T-helper 17 cell (primary cell): ENCODE results near the gene CD4. TPM values are rescaled to one million over a fixed set of nuclear protein-coding genes. Genes with fewer than 3 reads are reported as not detected.
A peak's percentile ranks its signal among the peaks of the same experiment; 100 is the strongest.

Experiments
- ATAC-seq: fragments of 150-1000 bp; cut with Tn5 transposase; 2 replicates; pipeline ENCODE4 v1.10.0; 2021; ENCODE audit warnings: mild to moderate bottlenecking, moderate library complexity
- DNase-seq, 3 donors: peaks; one replicate each; pipeline versions ENCODE4 v3.0.0 to v3.0.0-alpha.2; 2020 to 2021
- H3K9me3 ChIP-seq: one replicate; pipeline ENCODE4 v1.7.0; 2013; ENCODE audit warnings: low read length, mild to moderate bottlenecking; ENCODE audit not compliant: control insufficient read depth, poor library complexity, severe bottlenecking
- H3K27ac Mint-ChIP-seq: one replicate; pipeline ENCODE4 v1.8.0; 2022; ENCODE audit warnings: mild to moderate bottlenecking, moderate library complexity, mixed read lengths
- H3K27me3 Mint-ChIP-seq: one replicate; pipeline ENCODE4 v1.8.0; 2022; ENCODE audit warnings: mixed read lengths
- H3K36me3 Mint-ChIP-seq: one replicate; pipeline ENCODE4 v1.8.0; 2022; ENCODE audit warnings: low read depth, mixed read lengths
- H3K4me1 Mint-ChIP-seq: one replicate; pipeline ENCODE4 v1.8.0; 2022; ENCODE audit warnings: mild to moderate bottlenecking, mixed read lengths
- H3K4me3 Mint-ChIP-seq: one replicate; pipeline ENCODE4 v1.8.0; 2022; ENCODE audit warnings: mild to moderate bottlenecking, moderate library complexity, mixed read lengths
- total RNA-seq, 4 donors: library from RNA in 2 of 4; stranded (reverse) in 2 of 4; gene quantifications; one replicate each; pipeline ENCODE4 v1.2.3 and lab custom pipeline; 2022 to 2026

CD4 gene
- total RNA-seq, 2 donors from 2014 or later: 187 to 205 TPM

GRCh38 chr12:6850796-6851152 is 61.4 kb downstream of the CD4 start:
- peak overlapping the region; percentile 94 for H3K27ac Mint-ChIP-seq
- no peaks in the 10 kb centered on the region for H3K9me3 ChIP-seq
- no peaks in the 10 kb centered on the region for H3K27me3 Mint-ChIP-seq
- no peak for ATAC-seq
- H3K4me1 Mint-ChIP-seq: peaks cover 31% of the 10 kb centered on the region
- DNase-seq: no peak
- H3K4me3 Mint-ChIP-seq: peak overlapping the region; percentile 28
- H3K36me3 Mint-ChIP-seq: no peaks in the 10 kb centered on the region

- Mint-ChIP-seq H3K4me3 (peak within 1 kb of the TSS; percentile 95), H3K27ac (peak within 1 kb of the TSS; percentile 94), H3K4me1 (peaks cover 31% of the 10 kb centered on the region), H3K36me3 (no peaks in the 10 kb centered on the region), H3K27me3 (no peaks in the 10 kb centered on the region)
- ATAC-seq: peak; percentile 55
- H3K9me3 ChIP-seq: no peaks in the 10 kb centered on the region
- DNase-seq: peak; percentile 79 to 84 (median 83)
Measured at GRCh38 chr12:6851153-6851920, 62.0 kb downstream of the CD4 start, which contains the start of gene CDCA3. Gene CDCA3, minus strand, starts transcription at chr12:6851286. Its CDS starts 334 bp downstream, at chr12:6850952.

DNA sequence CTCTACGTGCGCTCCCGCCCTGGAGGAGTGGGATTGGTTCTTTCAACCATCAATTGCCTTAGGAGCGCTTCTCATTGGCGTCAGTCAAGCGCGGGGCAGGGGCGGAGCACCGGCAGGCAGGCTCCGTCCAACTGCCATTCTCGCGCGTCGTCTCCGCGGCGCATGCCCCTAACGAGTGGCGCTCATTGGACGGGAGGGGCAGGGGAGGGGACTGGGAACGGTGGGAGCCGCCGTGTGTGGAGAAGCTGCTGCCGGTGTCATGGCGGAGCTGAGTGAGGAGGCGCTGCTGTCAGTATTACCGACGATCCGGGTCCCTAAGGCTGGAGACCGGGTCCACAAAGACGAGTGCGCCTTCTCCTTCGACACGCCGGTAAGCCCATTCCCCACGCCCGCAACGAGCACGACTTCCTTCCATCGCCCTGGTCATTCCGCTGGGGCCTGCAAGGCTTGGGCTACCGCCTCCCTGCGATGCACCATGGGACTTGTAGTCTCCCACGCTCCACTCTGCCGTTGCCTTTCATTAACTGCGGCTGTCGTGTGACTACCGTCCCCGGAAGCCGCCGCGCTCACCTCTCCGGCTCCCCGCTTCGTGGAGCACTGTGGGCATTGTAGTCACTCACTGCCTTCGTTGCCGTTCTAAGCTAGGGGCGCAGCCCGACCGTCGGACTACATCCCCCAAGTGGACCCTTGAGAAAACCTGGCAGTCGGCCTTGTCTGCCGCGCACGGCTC is 62.8 kb downstream of the CD4 start, which contains the start of gene USP5:
USP5 (plus strand) TSS at position 230 of the 730 bp plus-strand sequence; CDS start at position 260, 30 bp downstream.
- no peaks in the 10 kb centered on the region for H3K9me3 ChIP-seq
- Mint-ChIP-seq H3K4me1 (peaks cover 31% of the 10 kb centered on the region), H3K27me3 (no peaks in the 10 kb centered on the region), H3K36me3 (no peaks in the 10 kb centered on the region), H3K27ac (peak within 1 kb of the TSS; percentile 94), H3K4me3 (peak within 1 kb of the TSS; percentile 95)
- peak; percentile 94 to 97 (median 97) for DNase-seq
- ATAC-seq: peak; percentile 81

- peak overlapping the region; percentile 94 for H3K27ac Mint-ChIP-seq
- peaks cover 5% of the 10 kb centered on the region for H3K36me3 Mint-ChIP-seq
- H3K4me3 Mint-ChIP-seq: peak overlapping the region; percentile 95
- peaks cover 28% of the 10 kb centered on the region for H3K4me1 Mint-ChIP-seq
- ATAC-seq (peak; percentile 4), DNase-seq (peak; percentile 42 to 60 (median 45))
- no peaks in the 10 kb centered on the region for H3K9me3 ChIP-seq
- no peaks in the 10 kb centered on the region for H3K27me3 Mint-ChIP-seq
Measured at GRCh38 chr12:6852651-6853354, 63.5 kb downstream of the CD4 start.

GRCh38 chr12:6853626-6854025 is 64.3 kb downstream of the CD4 start:
- no peaks in the 10 kb centered on the region for H3K9me3 ChIP-seq
- ATAC-seq: no peak
- peak overlapping the region; percentile 95 for H3K4me3 Mint-ChIP-seq
- no peaks in the 10 kb centered on the region for H3K27me3 Mint-ChIP-seq
- H3K36me3 Mint-ChIP-seq: peaks cover 5% of the 10 kb centered on the region
- DNase-seq: no peak
- H3K27ac Mint-ChIP-seq: peak overlapping the region; percentile 94
- peaks cover 28% of the 10 kb centered on the region for H3K4me1 Mint-ChIP-seq

- DNase-seq (no peak), ATAC-seq (no peak)
- Mint-ChIP-seq H3K4me1 (peaks cover 28% of the 10 kb centered on the region), H3K4me3 (no peak overlapping the region), H3K27me3 (no peaks in the 10 kb centered on the region), H3K36me3 (peaks cover 5% of the 10 kb centered on the region), H3K27ac (peak overlapping the region; percentile 94)
- H3K9me3 ChIP-seq: no peaks in the 10 kb centered on the region
Measured at GRCh38 chr12:6854036-6854435, 64.7 kb downstream of the CD4 start.

DNA sequence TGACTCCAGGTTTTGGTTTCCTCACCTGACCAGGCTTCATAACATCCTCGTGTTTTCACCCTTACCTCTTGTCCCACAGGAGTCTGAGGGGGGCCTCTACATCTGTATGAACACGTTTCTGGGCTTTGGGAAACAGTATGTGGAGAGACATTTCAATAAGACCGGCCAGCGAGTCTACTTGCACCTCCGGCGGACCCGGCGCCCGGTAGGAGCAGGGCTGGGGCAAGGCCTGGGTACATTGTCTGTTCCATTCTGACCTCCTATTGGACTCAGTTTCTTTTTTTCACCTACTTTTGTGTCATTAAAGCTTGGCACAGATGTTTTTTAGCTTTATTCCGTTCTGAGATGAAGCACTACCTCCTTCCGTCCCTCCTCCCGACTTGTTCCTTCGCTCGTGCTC is 66.0 kb downstream of the CD4 start:
- no peaks in the 10 kb centered on the region for H3K9me3 ChIP-seq
- Mint-ChIP-seq H3K27me3 (no peaks in the 10 kb centered on the region), H3K36me3 (peaks cover 5% of the 10 kb centered on the region), H3K27ac (peak overlapping the region; percentile 21), H3K4me3 (no peak overlapping the region), H3K4me1 (peaks cover 23% of the 10 kb centered on the region)
- DNase-seq (no peak), ATAC-seq (no peak)

DNA sequence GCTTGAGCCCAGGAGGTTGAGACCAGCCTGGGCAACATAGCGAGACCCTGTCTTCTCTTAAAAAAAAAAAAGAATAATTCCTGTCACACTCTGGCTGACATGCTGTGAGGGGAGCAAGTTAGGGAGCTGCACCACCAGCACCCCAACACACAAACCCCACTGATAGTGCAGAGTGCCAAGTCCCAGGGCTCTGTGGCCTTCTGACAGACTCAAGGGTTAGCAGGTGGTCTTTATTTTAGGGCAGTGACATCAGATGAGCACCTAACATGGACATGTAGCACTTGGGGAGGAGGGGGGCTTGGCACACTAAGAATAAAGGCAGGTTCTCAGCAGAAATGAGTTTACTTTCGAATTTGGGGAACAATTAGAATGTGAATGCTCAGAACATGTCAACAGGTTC is 69.5 kb downstream of the CD4 start:
- H3K4me3 Mint-ChIP-seq: no peak overlapping the region
- DNase-seq (no peak), ATAC-seq (no peak)
- H3K9me3 ChIP-seq: no peaks in the 10 kb centered on the region
- peaks cover 5% of the 10 kb centered on the region for H3K36me3 Mint-ChIP-seq
- no peaks in the 10 kb centered on the region for H3K27me3 Mint-ChIP-seq
- H3K4me1 Mint-ChIP-seq: peaks cover 7% of the 10 kb centered on the region
- H3K27ac Mint-ChIP-seq: no peak overlapping the region

DNA sequence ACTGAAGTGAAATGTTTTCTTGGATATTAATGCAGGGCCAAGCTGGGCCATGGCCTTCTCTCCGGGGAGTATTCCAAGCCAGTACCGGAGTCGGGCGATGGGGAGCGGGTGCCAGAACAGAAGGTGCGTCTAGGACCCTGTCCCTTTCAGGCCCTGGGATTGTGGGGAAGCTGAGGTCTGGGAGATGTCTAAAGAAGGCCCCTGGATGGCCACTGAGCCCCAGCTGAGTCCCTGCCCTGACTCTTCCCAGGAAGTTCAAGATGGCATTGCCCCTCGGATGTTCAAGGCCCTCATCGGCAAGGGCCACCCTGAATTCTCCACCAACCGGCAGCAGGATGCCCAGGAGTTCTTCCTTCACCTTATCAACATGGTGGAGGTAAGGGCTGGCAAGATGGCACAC is 70.8 kb downstream of the CD4 start:
- no peaks in the 10 kb centered on the region for H3K9me3 ChIP-seq
- Mint-ChIP-seq H3K4me3 (no peak overlapping the region), H3K4me1 (peaks cover 3% of the 10 kb centered on the region), H3K27ac (peak overlapping the region; percentile 34), H3K36me3 (peaks cover 7% of the 10 kb centered on the region), H3K27me3 (no peaks in the 10 kb centered on the region)
- no peak for DNase-seq
- ATAC-seq: no peak

DNA sequence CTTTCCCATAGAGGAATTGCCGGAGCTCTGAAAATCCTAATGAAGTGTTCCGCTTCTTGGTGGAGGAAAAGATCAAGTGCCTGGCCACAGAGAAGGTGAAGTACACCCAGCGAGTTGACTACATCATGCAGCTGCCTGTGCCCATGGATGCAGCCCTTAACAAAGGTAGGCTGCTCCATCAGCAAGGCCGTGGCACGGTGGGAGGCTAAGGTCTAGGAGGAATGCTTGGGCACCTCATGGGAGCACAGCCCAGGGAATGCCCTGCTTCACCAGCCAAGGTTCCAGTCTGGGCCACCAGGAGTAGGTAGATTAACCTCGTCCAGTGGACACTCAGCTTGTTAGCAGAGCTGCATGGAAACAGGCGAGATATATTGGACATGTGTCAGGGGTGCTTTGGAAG is 71.6 kb downstream of the CD4 start:
- Mint-ChIP-seq H3K4me3 (no peak overlapping the region), H3K27ac (peak overlapping the region; percentile 34), H3K27me3 (no peaks in the 10 kb centered on the region), H3K4me1 (peaks cover 3% of the 10 kb centered on the region), H3K36me3 (peaks cover 8% of the 10 kb centered on the region)
- DNase-seq (no peak), ATAC-seq (no peak)
- no peaks in the 10 kb centered on the region for H3K9me3 ChIP-seq

- Mint-ChIP-seq H3K36me3 (peaks cover 8% of the 10 kb centered on the region), H3K27me3 (no peaks in the 10 kb centered on the region), H3K27ac (peak overlapping the region; percentile 14), H3K4me1 (peaks cover 3% of the 10 kb centered on the region), H3K4me3 (no peak overlapping the region)
- no peaks in the 10 kb centered on the region for H3K9me3 ChIP-seq
- ATAC-seq (no peak), DNase-seq (no peak)
Measured at GRCh38 chr12:6861391-6861790, 72.1 kb downstream of the CD4 start.

DNA sequence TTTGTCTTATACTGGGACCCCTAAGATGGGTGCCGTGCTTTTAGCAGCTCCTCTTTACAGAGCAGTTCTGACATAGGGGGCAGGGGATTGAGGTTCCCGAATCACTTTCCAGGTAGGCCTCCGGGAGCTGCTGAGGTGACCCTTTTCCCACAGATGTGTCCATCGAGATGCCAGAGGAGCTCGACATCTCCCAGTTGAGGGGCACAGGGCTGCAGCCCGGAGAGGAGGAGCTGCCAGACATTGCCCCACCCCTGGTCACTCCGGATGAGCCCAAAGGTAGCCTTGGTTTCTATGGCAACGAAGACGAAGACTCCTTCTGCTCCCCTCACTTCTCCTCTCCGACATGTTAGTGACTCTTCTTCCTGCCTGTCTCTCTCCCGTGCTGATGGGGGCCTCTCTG is 73.7 kb downstream of the CD4 start:
- ATAC-seq (no peak), DNase-seq (no peak)
- Mint-ChIP-seq H3K27ac (peak overlapping the region; percentile 79), H3K36me3 (peaks cover 2% of the 10 kb centered on the region), H3K27me3 (no peaks in the 10 kb centered on the region), H3K4me3 (no peak overlapping the region), H3K4me1 (peaks cover 11% of the 10 kb centered on the region)
- H3K9me3 ChIP-seq: no peaks in the 10 kb centered on the region
